GM19099 (cell line): ENCODE results near the gene RPL37A.
A peak's percentile ranks its signal among the peaks of the same experiment; 100 is the strongest.

Experiments
- POLR2A ChIP-seq: IDR thresholded peaks from 3 replicates; pipeline ENCODE4 v1.6.1; 2011; ENCODE audit warnings: low read depth; ENCODE audit not compliant: insufficient read length; ENCODE audit errors: extremely low read depth

Gene RPL37A

DNA sequence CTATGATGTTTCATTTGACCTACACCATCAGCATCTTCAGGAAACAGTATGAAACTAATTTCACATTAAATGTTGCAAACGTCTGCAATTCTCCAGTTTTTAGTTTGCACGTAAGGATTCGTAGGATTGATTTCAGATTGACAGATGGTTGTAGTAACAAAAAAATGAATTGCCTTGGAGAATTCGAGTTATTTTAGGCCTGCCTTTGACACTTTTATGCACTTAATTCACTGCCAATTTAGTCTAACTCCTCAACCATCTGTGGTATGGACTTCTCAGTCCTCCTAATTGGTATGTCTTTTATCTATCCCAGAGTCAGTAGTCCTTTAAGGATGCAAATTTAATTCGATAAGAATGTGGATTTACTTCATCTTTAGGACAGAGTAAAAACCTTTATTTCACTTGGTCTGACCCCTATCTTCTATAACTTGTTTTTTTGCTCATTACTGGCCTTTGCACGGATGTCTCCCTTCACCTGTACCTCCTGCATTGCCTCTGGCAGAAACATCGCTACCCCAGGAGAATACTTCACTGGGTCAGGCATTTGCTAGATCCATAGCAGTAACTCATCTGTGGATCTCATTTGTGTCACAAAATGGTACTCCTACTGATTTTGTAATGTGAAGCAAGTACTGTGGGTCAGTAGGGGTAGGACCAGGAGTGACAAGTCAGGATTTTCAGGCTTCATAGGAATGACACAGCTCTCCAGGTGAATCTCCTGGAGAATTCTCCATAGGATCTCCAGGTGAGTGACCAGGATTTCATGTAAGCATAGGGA, 3.9 kb downstream of the RPL37A start:
- no peak for TF ChIP-seq POLR2A

DNA sequence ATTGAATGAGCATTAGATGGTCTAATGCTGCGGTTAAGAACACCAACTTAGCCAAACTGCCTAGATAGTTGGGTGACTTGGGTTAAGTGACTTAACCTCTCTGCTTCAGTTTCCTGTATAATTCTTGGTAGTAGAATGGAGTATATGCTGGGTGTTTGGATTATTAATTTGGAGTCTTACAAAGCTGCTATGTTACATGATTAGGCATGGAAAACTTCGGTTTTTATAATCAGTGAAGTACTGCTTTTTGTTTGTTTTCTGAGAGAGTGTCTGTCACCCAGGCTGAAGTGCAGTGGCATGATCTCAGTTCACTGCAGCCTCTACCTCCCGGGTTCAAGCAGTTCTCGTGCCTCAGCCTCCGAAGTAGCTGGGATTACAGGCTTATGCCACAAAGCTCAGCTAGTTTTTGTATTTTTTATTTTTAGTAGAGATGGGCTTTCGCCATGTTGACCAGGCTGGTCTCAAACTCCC, 4.5 kb downstream of the RPL37A start:
- TF ChIP-seq POLR2A, result peak; percentile 23

DNA sequence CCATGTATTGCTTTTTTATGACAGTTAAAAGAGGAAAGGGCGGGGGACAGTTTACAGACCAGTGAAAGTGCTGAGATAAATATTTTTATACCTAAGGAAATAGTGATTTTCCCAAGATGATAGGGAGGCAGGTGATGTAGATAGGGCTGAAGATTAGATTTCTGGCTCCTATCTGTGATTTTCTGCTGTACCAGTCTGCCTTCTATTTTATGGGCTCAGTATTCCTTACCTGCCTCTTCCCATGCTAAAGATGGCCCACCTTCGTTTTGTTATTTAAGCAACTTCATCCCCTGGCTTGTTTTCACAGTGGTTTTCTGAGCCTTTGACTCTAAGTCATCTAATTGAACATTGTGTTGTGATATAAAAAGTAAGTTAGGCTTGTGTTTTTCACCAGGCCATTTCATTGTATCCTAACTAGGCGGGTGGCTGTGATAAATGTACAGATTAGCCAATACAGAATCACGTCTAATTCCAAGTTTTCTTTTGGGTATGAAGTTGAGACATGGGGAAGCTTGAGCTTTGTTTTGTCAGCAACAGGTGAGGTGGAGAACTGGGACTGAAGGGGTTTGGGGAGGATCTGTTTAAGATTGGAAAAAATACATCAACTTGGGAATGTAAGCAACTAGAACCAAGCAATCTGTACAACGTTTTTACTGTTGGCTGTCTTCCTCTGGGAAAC, 5.2 kb downstream of the RPL37A start:
- no peak for TF ChIP-seq POLR2A

DNA sequence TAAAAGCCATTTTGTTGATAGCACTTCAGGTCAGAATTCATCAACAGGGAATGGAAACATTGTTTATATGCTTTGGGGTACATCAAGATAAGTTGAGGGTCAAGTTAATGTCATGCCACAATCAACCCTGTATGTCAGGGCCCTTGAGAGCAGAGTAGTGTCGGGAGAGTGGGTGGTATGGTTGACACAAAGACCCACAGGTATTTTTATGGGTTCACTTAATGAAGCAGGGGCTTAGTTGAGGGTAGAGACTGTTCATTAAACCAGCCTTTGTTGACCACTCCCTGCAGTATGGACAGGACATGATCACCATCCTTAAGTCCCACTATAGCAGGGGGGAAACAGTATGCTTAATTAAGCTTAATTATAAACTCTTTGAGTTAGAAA, 5.7 kb downstream of the RPL37A start:
- no peak for TF ChIP-seq POLR2A

GRCh38 chr2:216505133-216506106, 6.8 kb downstream of the RPL37A start:
- TF ChIP-seq POLR2A, result peak; percentile 41

- peak; percentile 18 for TF ChIP-seq POLR2A
Measured at GRCh38 chr2:216507220-216508160, 8.8 kb downstream of the RPL37A start.

- TF ChIP-seq POLR2A, result no peak
Measured at GRCh38 chr2:216508229-216508628, 9.6 kb downstream of the RPL37A start.

- TF ChIP-seq POLR2A, result no peak
Measured at GRCh38 chr2:216516730-216517350, 18.2 kb downstream of the RPL37A start.

DNA sequence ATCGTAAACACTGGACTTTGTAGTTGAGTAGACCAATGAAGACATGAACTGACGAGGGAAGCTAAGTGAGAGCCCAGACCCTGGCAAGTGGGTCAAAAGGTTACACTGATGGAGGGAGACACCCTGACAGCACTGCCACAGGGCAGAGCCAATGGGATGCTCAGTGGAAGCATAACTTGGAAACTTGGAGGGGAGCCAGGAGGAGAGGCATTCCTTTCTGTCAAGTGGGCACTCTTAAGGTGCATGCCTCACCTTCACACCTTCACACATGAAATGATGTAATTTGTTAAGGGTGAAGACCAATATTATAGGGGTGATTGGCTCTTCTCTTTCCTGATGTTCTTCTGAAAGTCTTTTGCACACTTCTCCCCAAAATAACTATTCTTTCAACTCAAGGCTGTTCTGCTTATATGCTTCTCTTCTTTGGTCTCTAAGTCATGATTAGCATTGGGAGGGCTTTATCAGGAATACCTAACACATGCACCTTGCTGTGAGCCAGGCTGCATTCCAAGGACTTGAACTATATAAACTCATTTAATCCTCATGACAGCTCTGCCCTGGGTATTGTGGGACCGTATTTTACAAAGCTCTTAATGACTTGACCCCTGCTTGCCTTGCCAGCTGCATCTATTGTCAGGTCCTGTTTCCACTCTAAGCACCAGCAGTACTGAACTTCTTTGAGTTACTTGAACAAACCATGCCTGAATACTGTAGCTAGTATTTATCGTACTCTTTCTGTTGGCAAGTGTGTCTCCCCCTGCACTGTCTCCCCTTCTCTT, 19.0 kb downstream of the RPL37A start:
- TF ChIP-seq POLR2A, result no peak

DNA sequence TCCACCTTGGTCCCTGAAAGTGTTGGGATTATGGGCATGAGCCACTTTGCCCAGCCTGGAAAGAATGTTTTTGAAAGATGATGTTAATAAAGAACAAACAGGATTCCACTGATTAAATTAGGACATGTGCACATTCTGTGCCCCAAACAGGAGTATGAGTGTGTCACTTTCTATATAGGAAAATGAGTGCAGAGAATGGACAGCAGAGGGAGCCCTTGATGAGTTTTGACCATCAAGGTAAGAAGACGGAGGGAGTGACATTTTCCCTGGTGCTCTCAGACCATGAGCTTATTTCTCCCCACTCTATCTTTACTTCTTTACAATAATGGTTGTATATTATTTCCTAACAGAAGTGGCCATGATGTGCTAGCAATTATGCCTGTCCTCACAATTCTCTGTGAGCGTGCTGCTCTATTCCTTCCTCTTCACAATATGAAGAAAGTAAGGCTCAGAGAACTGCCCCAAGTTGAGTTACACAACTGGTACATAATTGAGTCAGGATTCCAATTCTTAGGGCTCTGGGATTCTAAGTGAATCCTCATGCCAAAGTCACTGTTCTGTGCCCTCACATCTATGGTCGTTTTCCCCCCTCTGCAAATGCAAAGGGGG, 20.6 kb downstream of the RPL37A start:
- no peak for TF ChIP-seq POLR2A

DNA sequence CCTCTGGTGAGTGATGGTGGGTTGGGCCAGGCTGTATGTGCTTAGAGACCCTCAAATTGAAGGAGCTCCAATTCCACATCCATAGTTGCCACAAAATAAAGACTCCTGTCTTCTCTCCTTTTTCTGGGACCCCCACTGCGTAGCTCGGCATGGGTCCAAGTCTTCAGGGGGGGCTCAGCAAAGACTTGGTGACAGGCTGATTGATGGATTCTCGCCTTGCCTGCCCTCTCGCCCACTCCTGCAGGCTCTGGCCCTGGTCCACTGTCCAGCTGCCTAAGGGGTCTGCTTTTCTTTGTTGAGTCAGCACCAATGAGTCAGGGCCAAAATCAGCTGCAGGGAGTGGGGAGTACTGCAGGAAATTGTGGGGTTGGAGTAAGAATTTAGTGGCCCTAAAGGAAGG, 21.5 kb downstream of the RPL37A start:
- no peak for TF ChIP-seq POLR2A

DNA sequence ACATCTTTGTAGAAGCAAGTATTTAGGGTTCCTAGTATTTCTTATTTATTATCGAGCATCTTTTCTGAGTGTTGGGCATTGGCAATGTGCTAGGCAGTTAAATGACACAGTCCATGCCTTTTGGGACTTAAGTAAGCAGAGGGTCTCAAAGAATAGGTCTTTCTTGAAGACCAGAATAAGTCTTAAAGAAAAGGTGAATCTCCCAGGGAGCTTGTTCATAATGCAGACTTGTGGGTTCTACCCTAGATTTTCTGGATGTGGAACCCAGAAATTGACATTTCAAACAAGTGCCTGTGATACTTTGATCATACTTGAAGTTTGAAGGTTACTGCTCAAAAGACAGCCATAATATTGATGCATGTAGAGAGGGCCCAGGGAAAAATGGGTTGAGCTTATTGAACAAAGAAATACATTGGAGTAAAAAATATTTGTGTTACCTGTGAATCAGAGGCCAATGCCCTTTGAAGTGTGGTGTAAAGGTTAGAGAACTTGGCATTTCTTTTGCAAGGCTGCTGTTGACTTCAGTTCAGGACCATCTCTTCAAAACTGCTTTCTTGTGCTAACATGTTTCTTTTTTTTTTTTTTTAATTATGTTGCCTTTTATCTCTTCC, 24.4 kb downstream of the RPL37A start:
- TF ChIP-seq POLR2A, result no peak

- TF ChIP-seq POLR2A, result no peak
Measured at GRCh38 chr2:216525972-216526371, 27.3 kb downstream of the RPL37A start.

GRCh38 chr2:216526939-216527338, 28.3 kb downstream of the RPL37A start:
- no peak for TF ChIP-seq POLR2A
